Stimulated activated CD8-positive, alpha-beta memory T cell treated with anti-CD3 and anti-CD28 coated beads, Interleukin-12 subunit alpha, Interleukin-12 subunit beta, amount 100 ng/mL, for 4 hours (primary cell): ENCODE measurements around the gene EPAS1.

Experiments
- DNase-seq: peaks from one replicate; pipeline ENCODE4 v3.0.0-alpha.2; 2020; ENCODE audit warnings: low read depth

EPAS1 gene

GRCh38 chr2:46365913-46366667 is 68.9 kb downstream of the EPAS1 start:
- DNase-seq = no peak

- DNase-seq = no peak
Observed at GRCh38 chr2:46366668-46367052, 69.5 kb downstream of the EPAS1 start.

GRCh38 chr2:46367286-46367685 is 70.1 kb downstream of the EPAS1 start:
- no peak for DNase-seq

- DNase-seq = no peak
Observed at GRCh38 chr2:46368401-46368800, 71.2 kb downstream of the EPAS1 start.

- no peak for DNase-seq
Observed at GRCh38 chr2:46369783-46370182, 72.6 kb downstream of the EPAS1 start.

- DNase-seq = no peak
Observed at GRCh38 chr2:46371854-46372253, 74.6 kb downstream of the EPAS1 start.

GRCh38 chr2:46372475-46372874 is 75.3 kb downstream of the EPAS1 start:
- no peak for DNase-seq

- no peak for DNase-seq
Observed at GRCh38 chr2:46373238-46373637, 76.0 kb downstream of the EPAS1 start.

GRCh38 chr2:46375566-46376125 is 78.4 kb downstream of the EPAS1 start:
- no peak for DNase-seq

- no peak for DNase-seq
Observed at GRCh38 chr2:46376586-46376985, 79.4 kb downstream of the EPAS1 start.

- DNase-seq = no peak
Observed at GRCh38 chr2:46377101-46377581, 79.9 kb downstream of the EPAS1 start.

GRCh38 chr2:46377666-46378560 is 80.7 kb downstream of the EPAS1 start:
- DNase-seq = no peak

GRCh38 chr2:46378616-46379015 is 81.4 kb downstream of the EPAS1 start:
- no peak for DNase-seq

- DNase-seq = no peak
Observed at GRCh38 chr2:46379213-46380037, 82.2 kb downstream of the EPAS1 start.

- DNase-seq = no peak
Observed at GRCh38 chr2:46380038-46380940, 83.1 kb downstream of the EPAS1 start.

GRCh38 chr2:46381263-46381849 is 84.1 kb downstream of the EPAS1 start:
- no peak for DNase-seq

- no peak for DNase-seq
Observed at GRCh38 chr2:46381871-46382270, 84.7 kb downstream of the EPAS1 start.

GRCh38 chr2:46382331-46383112 is 85.3 kb downstream of the EPAS1 start:
- no peak for DNase-seq

GRCh38 chr2:46383113-46383395 is 85.8 kb downstream of the EPAS1 start:
- no peak for DNase-seq
